Esophagus muscularis mucosa (tissue), 4 donors: ENCODE measurements around the gene PCDH9. TPM values are rescaled to one million over a fixed set of nuclear protein-coding genes. Genes with fewer than 3 reads are reported as not detected.

Experiments
- DNase-seq: peaks from one replicate; pipeline ENCODE4 v3.0.0-alpha.2; 2017; ENCODE audit errors: extremely low spot score
- H3K27ac ChIP-seq, 4 donors: fragments of 200-600 bp; sonication (generic); replicated peaks in 1 of 4; 1 replicate in 3 of 4; 2 replicates in 1 of 4; pipeline ENCODE4 v1.5.1; 2016 to 2019; ENCODE audit warnings: mild to moderate bottlenecking in 1 of 4
- H3K27me3 ChIP-seq, 4 donors: fragments of 200-600 bp; sonication (generic); one replicate each; pipeline versions ENCODE4 v1.5.1 to v1.6.0; 2016 to 2019
- H3K36me3 ChIP-seq, 4 donors: fragments of 200-600 bp; sonication (generic); one replicate each; pipeline ENCODE4 v1.5.1; 2016 to 2019
- H3K4me1 ChIP-seq, 4 donors: fragments of 200-600 bp; sonication (generic); one replicate each; pipeline ENCODE4 v1.5.1; 2016 to 2019
- H3K4me3 ChIP-seq, 4 donors: fragments of 200-600 bp; sonication (generic); 1 replicate in 2 of 4; 2 replicates in 2 of 4; pipeline ENCODE4 v1.5.1; 2016 to 2019; ENCODE audit warnings: mild to moderate bottlenecking in 4 of 4, moderate library complexity in 1 of 4
- H3K9me3 ChIP-seq, 4 donors: fragments of 200-600 bp; sonication (generic); 1 replicate in 3 of 4; 2 replicates in 1 of 4; pipeline ENCODE4 v1.5.1; 2016 to 2019
- EP300 ChIP-seq: sonication (generic); formaldehyde crosslinking; IDR thresholded peaks from one replicate; pipeline ENCODE4 v1.6.1; 2017; ENCODE audit warnings: antibody characterized with exemption
- POLR2A ChIP-seq: fragments of 450-650 bp; IDR thresholded peaks from one replicate; pipeline ENCODE4 v1.6.1; 2017; ENCODE audit warnings: antibody characterized with exemption, moderate library complexity, mild to moderate bottlenecking, low read depth
- POLR2AphosphoS5 ChIP-seq, 2 donors: sonication (generic); formaldehyde crosslinking; IDR thresholded peaks; one replicate each; pipeline ENCODE4 v1.6.1; 2017; ENCODE audit warnings: antibody characterized with exemption in 2 of 2
- WGBS: methylation state at CpG from one replicate; pipeline ENCODE4 v1.1.5; 2018; 5-methylcytosine and 5-hydroxymethylcytosine counted together
- intact Hi-C: fragments of 100-400 bp; cut with DNase I; formaldehyde crosslinking; loops from one replicate; pipeline ENCODE4 v1.15.1; 2023
- total RNA-seq, 4 donors: library from RNA; depleted of rRNA; stranded (reverse); fragments of >200 nt; gene quantifications; one replicate each; pipeline versions ENCODE4 v1.1.0 to v1.2.1, GENCODE V29; 2016
- TF ChIP-seq, protein P1 (sequence below), 3 experiments: fragments of 200-600 bp in 2 of 3; fragments of 450-650 bp in 1 of 3; sonication (generic) in 2 of 3; IDR thresholded peaks; one replicate each; pipeline ENCODE4 v1.5.1; 2017 to 2019; ENCODE audit warnings: antibody characterized with exemption in 3 of 3, mild to moderate bottlenecking in 2 of 3, moderate library complexity in 1 of 3

The PCDH9 gene
- total RNA-seq, 4 donors from 2014 or later = 33.8 to 81.8 (median 49.1) TPM

DNA sequence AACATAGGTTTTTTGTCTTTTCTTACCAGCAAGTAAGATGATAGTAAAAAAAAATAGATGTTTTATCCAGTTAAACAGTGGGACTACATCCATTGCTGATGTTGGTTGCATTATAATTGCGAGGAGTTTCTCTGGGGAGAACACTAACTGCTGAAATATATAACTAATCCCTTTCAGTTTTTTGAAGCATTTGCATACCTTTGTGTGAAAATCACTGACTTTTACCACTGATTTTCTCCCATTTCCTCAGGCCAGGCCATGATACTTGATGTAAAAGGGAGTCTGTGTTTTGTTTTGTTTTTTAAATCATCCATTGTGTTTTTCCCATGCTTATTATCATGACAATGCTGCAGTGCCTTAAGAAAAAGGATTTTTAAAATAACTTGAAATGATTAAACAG is 699.5 kb downstream of the PCDH9 start:
- DNase-seq = no peak
- Histone ChIP-seq H3K27me3 (no peaks in the 10 kb centered on the region), H3K36me3 (no peaks in the 10 kb centered on the region), H3K4me3 (no peak overlapping the region), H3K4me1 (no peaks in the 10 kb centered on the region), H3K9me3 (no peaks in the 10 kb centered on the region), H3K27ac (no peak overlapping the region)
- TF ChIP-seq POLR2AphosphoS5 (IDR thresholded peaks at IDR 0.05) (no peak), EP300 (no peak), POLR2A (no peak)
- TF ChIP-seq, protein P1, sequence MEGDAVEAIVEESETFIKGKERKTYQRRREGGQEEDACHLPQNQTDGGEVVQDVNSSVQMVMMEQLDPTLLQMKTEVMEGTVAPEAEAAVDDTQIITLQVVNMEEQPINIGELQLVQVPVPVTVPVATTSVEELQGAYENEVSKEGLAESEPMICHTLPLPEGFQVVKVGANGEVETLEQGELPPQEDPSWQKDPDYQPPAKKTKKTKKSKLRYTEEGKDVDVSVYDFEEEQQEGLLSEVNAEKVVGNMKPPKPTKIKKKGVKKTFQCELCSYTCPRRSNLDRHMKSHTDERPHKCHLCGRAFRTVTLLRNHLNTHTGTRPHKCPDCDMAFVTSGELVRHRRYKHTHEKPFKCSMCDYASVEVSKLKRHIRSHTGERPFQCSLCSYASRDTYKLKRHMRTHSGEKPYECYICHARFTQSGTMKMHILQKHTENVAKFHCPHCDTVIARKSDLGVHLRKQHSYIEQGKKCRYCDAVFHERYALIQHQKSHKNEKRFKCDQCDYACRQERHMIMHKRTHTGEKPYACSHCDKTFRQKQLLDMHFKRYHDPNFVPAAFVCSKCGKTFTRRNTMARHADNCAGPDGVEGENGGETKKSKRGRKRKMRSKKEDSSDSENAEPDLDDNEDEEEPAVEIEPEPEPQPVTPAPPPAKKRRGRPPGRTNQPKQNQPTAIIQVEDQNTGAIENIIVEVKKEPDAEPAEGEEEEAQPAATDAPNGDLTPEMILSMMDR (IDR thresholded peaks at IDR 0.05) = no peak
- intact Hi-C loops = no loop called here
- 85% methylated on average over 1 of the region's 1 CpG for WGBS

DNA sequence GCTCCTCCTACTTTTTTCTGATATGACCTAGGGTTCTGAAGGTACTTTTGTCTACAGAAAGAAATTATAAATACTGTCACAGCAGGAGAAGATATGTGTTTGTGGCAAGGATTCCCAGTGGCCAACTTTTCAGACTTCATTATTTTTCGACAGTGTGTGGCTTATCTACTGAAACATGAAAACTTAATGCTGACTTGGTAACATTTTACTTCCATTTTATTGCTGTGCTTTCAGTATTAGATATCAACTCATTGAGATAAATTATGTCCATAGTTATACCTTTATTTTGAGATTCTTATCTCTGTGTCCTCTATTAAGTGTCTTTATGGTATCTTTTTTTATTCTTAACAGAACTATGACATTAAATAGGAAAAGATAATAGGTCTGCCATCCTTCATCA is 700.0 kb downstream of the PCDH9 start:
- Histone ChIP-seq H3K4me3 (no peak overlapping the region), H3K4me1 (no peaks in the 10 kb centered on the region), H3K27me3 (no peaks in the 10 kb centered on the region), H3K27ac (no peak overlapping the region), H3K9me3 (no peaks in the 10 kb centered on the region), H3K36me3 (no peaks in the 10 kb centered on the region)
- intact Hi-C loops = no loop called here
- 94% methylated on average over 1 of the region's 1 CpG for WGBS
- DNase-seq = no peak
- TF ChIP-seq, protein P1 (IDR thresholded peaks at IDR 0.05) = no peak
- TF ChIP-seq POLR2A (no peak), EP300 (no peak), POLR2AphosphoS5 (IDR thresholded peaks at IDR 0.05) (no peak)

DNA sequence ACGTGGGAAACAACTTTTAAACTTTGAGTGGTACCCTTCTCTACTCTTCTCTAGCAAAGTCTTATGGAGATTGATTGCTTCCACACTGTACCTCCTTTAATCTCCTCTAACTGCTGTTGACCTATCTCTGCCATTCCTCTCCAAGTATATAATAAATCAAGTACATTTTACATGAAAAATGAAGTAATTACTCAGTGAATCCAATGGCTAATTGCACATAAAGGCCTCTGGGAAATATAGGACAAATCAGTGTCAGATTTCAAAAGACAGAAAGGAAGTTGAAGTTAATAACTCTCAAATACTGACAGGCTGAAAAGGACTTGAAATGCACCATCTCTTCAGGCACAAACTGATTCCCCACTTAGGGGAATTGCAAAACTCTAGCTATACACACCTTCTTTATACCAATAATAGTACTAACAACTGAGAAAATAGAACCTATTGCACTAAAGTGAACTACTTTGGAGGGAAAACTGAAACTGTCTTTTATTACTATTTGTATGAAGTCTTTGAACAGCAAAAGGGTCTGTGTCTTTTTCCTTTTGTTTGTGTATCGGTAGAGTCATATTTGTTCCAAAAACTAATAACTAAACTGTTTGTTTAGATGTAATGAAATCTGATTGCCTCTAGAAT is 701.1 kb downstream of the PCDH9 start:
- H3K27ac ChIP-seq = no peak overlapping the region
- 60% methylated on average over 2 of the region's 2 CpGs for WGBS
- no peaks in the 10 kb centered on the region for H3K27me3 ChIP-seq
- no peaks in the 10 kb centered on the region for H3K36me3 ChIP-seq
- no peak overlapping the region for H3K4me3 ChIP-seq
- H3K9me3 ChIP-seq = no peaks in the 10 kb centered on the region
- no peak for TF ChIP-seq EP300
- TF ChIP-seq, protein P1 (IDR thresholded peaks at IDR 0.05) = no peak
- no peak for TF ChIP-seq POLR2AphosphoS5 (IDR thresholded peaks at IDR 0.05)
- TF ChIP-seq POLR2A = no peak
- intact Hi-C loops = no loop called here
- DNase-seq = no peak
- H3K4me1 ChIP-seq = no peaks in the 10 kb centered on the region

DNA sequence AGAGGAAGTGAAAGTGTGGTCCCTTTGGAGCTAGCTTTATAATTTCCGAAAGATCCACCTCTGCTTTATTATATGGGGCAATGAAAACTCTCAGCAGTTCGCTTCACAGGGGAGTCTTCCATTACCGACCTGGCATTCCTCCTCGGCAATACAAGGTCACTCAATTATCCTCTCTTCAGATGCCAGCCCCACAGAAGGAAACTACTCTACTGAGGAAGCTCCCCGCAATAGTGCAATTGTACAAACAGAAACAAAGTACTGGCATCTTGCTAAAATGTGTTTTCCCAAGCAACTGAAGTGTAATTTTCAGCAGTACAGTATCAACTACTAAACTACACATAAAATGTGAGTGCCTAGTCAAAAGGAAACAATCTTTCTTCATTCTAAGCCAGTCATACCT is 702.0 kb downstream of the PCDH9 start:
- H3K4me1 ChIP-seq = no peaks in the 10 kb centered on the region
- H3K27me3 ChIP-seq = no peaks in the 10 kb centered on the region
- no peaks in the 10 kb centered on the region for H3K9me3 ChIP-seq
- no peak overlapping the region for H3K27ac ChIP-seq
- H3K4me3 ChIP-seq = no peak overlapping the region
- 86% methylated on average over 5 of the region's 5 CpGs for WGBS
- no peak for TF ChIP-seq POLR2A
- no peak for TF ChIP-seq POLR2AphosphoS5 (IDR thresholded peaks at IDR 0.05)
- TF ChIP-seq EP300 = no peak
- TF ChIP-seq, protein P1 (IDR thresholded peaks at IDR 0.05) = no peak
- H3K36me3 ChIP-seq = no peaks in the 10 kb centered on the region
- no peak for DNase-seq
- intact Hi-C loops = no loop called here
